Neural progenitor cell (in vitro differentiated cells): ENCODE measurements around the gene BLVRA.

Experiments used
- EZH2 ChIP-seq: fragments of 200-600 bp; sonication (generic); IDR thresholded peaks from 2 replicates; pipeline ENCODE4 v1.6.1; 2017; ENCODE audit warnings: antibody characterized with exemption, mild to moderate bottlenecking, moderate library complexity
- TF ChIP-seq, protein P1 (sequence below): fragments of 200-600 bp; sonication (generic); IDR thresholded peaks from 2 replicates; pipeline ENCODE4 v1.5.1; 2017; ENCODE audit warnings: antibody characterized with exemption, mild to moderate bottlenecking

- TF ChIP-seq, protein P1, sequence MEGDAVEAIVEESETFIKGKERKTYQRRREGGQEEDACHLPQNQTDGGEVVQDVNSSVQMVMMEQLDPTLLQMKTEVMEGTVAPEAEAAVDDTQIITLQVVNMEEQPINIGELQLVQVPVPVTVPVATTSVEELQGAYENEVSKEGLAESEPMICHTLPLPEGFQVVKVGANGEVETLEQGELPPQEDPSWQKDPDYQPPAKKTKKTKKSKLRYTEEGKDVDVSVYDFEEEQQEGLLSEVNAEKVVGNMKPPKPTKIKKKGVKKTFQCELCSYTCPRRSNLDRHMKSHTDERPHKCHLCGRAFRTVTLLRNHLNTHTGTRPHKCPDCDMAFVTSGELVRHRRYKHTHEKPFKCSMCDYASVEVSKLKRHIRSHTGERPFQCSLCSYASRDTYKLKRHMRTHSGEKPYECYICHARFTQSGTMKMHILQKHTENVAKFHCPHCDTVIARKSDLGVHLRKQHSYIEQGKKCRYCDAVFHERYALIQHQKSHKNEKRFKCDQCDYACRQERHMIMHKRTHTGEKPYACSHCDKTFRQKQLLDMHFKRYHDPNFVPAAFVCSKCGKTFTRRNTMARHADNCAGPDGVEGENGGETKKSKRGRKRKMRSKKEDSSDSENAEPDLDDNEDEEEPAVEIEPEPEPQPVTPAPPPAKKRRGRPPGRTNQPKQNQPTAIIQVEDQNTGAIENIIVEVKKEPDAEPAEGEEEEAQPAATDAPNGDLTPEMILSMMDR = no peak
- TF ChIP-seq EZH2 = no peak
These were observed 31.5 kb upstream of the BLVRA start for GRCh38 chr7:43727003-43727402.
